K562 (cell line): ENCODE results near the gene PLTP. TPM values are rescaled to one million over a fixed set of nuclear protein-coding genes. Genes with fewer than 3 reads are reported as not detected.

Experiments
- ADNP ChIP-seq: fragments of 200-800 bp; sonication (Bioruptor generic); IDR thresholded peaks from 2 replicates; pipeline ENCODE4 v1.6.1; 2016; ENCODE audit warnings: missing genetic modification characterization, missing compliant biosample characterization
- BCL6 ChIP-seq: fragments of 250-450 bp; sonication (Bioruptor Pico); IDR thresholded peaks from 2 replicates; pipeline ENCODE4 v1.4.0; 2020
- BMI1 ChIP-seq: fragments of 150-350 bp; IDR thresholded peaks from 2 replicates; pipeline ENCODE4 v1.6.1; 2014; ENCODE audit warnings: low read length
- CEBPB ChIP-seq: fragments of 450-650 bp; IDR thresholded peaks from 2 replicates; pipeline ENCODE4 v1.6.1; 2016; ENCODE audit warnings: missing genetic modification characterization, missing compliant biosample characterization
- FOXK2 ChIP-seq, 2 experiments: fragments of 450-650 bp; IDR thresholded peaks in 1 of 2; conservative IDR thresholded peaks in 1 of 2; 2 replicates each; pipeline ENCODE4 v1.6.1; 2016; ENCODE audit warnings: low read depth in 2 of 2, mild to moderate bottlenecking in 1 of 2
- HNRNPLL ChIP-seq: fragments of 200-400 bp; formaldehyde crosslinking; IDR thresholded peaks from 2 replicates; pipeline ENCODE4 v1.6.1; 2017; ENCODE audit warnings: low read length, low read depth, mild to moderate bottlenecking; ENCODE audit not compliant: poor library complexity, severe bottlenecking
- MED1 ChIP-seq: sonication (generic); formaldehyde crosslinking; IDR thresholded peaks from 2 replicates; pipeline ENCODE4 v1.8.1; 2023; ENCODE audit warnings: missing genetic modification reagents, borderline replicate concordance
- MIER1 ChIP-seq: fragments of 450-650 bp; IDR thresholded peaks from 2 replicates; pipeline ENCODE4 v1.6.1; 2016; ENCODE audit warnings: antibody characterized with exemption, mild to moderate bottlenecking, low read depth
- SAP30 ChIP-seq: fragments of 200-600 bp; sonication (generic); IDR thresholded peaks from 2 replicates; pipeline ENCODE4 v1.6.1; 2012; ENCODE audit warnings: borderline replicate concordance, low read depth, mild to moderate bottlenecking, moderate library complexity, low read length, control low read depth, inconsistent platforms; ENCODE audit not compliant: insufficient read depth, poor library complexity, severe bottlenecking
- SIN3A ChIP-seq, 2 experiments: fragments of 150-350 bp in 1 of 2; IDR thresholded peaks; 2 replicates each; pipeline ENCODE4 v1.6.1; 2011 to 2016; ENCODE audit warnings: borderline replicate concordance in 2 of 2, low read depth in 2 of 2, low read length in 2 of 2, mild to moderate bottlenecking in 2 of 2, moderate library complexity in 2 of 2; ENCODE audit not compliant: control insufficient read depth in 1 of 2
- TEAD2 ChIP-seq: fragments of 450-650 bp; IDR thresholded peaks from 2 replicates; pipeline ENCODE4 v1.6.1; 2016; ENCODE audit warnings: missing genetic modification characterization, control low read depth, missing compliant biosample characterization
- ZNF239 ChIP-seq: fragments of 250-450 bp; sonication (Bioruptor Pico); IDR thresholded peaks from 2 replicates; pipeline ENCODE4 v1.4.0; 2020; ENCODE audit warnings: mild to moderate bottlenecking
- ZNF695 ChIP-seq: fragments of 450-650 bp; formaldehyde crosslinking; IDR thresholded peaks from 2 replicates; pipeline ENCODE4 v1.4.0; 2020; ENCODE audit warnings: mild to moderate bottlenecking, moderate library complexity
- ZNF77 ChIP-seq: fragments of 250-450 bp; sonication (Bioruptor Pico); IDR thresholded peaks from 2 replicates; pipeline ENCODE4 v1.5.0; 2020
- polyA plus RNA-seq, 8 experiments: library from polyadenylated mRNA; depleted of rRNA in 4 of 8; stranded (reverse) in 5 of 8; unstranded in 3 of 8; fragments of >200 nt; fragmentation: Nextera tagmentation in 2 of 8; fragmentation: Illumina TruSeq in 1 of 8; extraction: Ambion mirVana in 2 of 8; extraction: Trizol in 1 of 8; gene quantifications; 2 replicates each; pipeline versions ENCODE4 v1.2.1 to v1.2.3, GENCODE V29; 2011 to 2014; ENCODE audit warnings: inconsistent platforms in 1 of 8, missing spikeins in 1 of 8
- total RNA-seq, 7 experiments: library from RNA; depleted of rRNA in 6 of 7; stranded (reverse); fragments of >200 nt in 6 of 7; fragmentation: Illumina TruSeq in 2 of 7; extraction: Trizol in 2 of 7; gene quantifications; 2 replicates each; pipeline versions ENCODE4 v1.2.1 to v1.2.3, GENCODE V29; 2011 to 2021; ENCODE audit warnings: low replicate concordance in 1 of 7
- TF ChIP-seq, protein P1 (sequence below): fragments of 250-450 bp; sonication (Bioruptor Pico); IDR thresholded peaks from 2 replicates; pipeline ENCODE4 v1.4.0; 2020
- TF ChIP-seq, protein P2 (sequence below): fragments of 250-450 bp; sonication (Bioruptor Pico); IDR thresholded peaks from 2 replicates; pipeline ENCODE4 v1.4.0; 2020
- TF ChIP-seq, protein P3 (sequence below): fragments of 450-650 bp; conservative IDR thresholded peaks from 2 replicates; pipeline ENCODE4 v1.6.1; 2016; ENCODE audit warnings: missing genetic modification characterization, low read depth, mild to moderate bottlenecking, control low read depth, missing compliant biosample characterization

Gene PLTP
- total and polyA plus RNA-seq, 9 of the 15 experiments (the other 6 are each of a cell fraction or from before 2014, with no cell fraction given): 2.8 to 29.3 (median 17.6) TPM

DNA sequence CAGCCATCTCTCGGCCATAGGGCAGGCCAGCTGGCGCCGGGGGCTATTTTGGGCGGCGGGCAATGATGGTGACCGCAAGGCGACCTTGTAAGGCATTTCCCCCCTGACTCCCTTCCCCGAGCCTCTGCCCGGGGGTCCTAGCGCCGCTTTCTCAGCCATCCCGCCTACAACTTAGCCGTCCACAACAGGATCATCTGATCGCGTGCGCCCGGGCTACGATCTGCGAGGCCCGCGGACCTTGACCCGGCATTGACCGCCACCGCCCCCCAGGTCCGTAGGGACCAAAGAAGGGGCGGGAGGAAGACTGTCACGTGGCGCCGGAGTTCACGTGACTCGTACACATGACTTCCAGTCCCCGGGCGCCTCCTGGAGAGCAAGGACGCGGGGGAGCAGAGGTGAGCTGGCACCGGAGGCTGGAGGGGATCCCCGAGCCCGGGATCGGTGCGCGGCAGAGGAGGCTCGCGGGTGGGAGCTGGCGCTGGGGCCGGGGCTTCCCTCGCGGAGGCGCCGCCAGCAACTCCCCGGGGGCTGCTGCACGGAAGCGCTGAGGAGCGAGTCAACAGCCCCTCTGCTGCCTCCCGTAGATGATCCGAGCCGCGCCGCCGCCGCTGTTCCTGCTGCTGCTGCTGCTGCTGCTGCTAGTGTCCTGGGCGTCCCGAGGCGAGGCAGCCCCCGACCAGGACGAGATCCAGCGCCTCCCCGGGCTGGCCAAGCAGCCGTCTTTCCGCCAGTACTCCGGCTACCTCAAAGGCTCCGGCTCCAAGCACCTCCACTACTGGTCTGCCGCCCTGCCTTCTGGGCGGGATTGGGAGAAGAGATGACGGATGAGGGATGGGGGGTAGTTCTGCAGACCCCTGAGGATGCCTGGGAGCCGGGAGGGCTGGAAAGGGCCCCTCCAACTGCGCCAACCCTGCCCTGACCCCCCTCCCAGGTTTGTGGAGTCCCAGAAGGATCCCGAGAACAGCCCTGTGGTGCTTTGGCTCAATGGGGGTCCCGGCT, 20.7 kb downstream of the PLTP start, which contains the start of the genes CTSA and NEURL2 (continued):
- TF ChIP-seq, protein P1, sequence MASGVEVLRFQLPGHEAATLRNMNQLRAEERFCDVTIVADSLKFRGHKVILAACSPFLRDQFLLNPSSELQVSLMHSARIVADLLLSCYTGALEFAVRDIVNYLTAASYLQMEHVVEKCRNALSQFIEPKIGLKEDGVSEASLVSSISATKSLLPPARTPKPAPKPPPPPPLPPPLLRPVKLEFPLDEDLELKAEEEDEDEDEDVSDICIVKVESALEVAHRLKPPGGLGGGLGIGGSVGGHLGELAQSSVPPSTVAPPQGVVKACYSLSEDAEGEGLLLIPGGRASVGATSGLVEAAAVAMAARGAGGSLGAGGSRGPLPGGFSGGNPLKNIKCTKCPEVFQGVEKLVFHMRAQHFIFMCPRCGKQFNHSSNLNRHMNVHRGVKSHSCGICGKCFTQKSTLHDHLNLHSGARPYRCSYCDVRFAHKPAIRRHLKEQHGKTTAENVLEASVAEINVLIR: no peak
- TF ChIP-seq CEBPB (tag) (no peak), ADNP (no peak), SAP30 (peak; percentile 98), ZNF695 (CRISPR knock-in tag) (no peak), MIER1 (no peak), MED1 (CRISPR knock-in tag) (no peak), SIN3A (IDR thresholded peaks at IDR 0.05; ENCODE audit: borderline replicate concordance in 2 of 2, control insufficient read depth in 1 of 2, low read depth in 2 of 2, low read length in 2 of 2) (peak; percentile 98 to 100), BMI1 (no peak), BCL6 (CRISPR knock-in tag) (no peak), HNRNPLL (no peak), ZNF77 (CRISPR knock-in tag) (no peak), TEAD2 (no peak), FOXK2 (conservative IDR thresholded peaks at IDR 0.05 in 1 of 2, IDR thresholded peaks at IDR 0.05 in 1 of 2; ENCODE audit: low read depth in 2 of 2) (peak; percentile 85 to 93), ZNF239 (CRISPR knock-in tag) (no peak)
- TF ChIP-seq, protein P2, sequence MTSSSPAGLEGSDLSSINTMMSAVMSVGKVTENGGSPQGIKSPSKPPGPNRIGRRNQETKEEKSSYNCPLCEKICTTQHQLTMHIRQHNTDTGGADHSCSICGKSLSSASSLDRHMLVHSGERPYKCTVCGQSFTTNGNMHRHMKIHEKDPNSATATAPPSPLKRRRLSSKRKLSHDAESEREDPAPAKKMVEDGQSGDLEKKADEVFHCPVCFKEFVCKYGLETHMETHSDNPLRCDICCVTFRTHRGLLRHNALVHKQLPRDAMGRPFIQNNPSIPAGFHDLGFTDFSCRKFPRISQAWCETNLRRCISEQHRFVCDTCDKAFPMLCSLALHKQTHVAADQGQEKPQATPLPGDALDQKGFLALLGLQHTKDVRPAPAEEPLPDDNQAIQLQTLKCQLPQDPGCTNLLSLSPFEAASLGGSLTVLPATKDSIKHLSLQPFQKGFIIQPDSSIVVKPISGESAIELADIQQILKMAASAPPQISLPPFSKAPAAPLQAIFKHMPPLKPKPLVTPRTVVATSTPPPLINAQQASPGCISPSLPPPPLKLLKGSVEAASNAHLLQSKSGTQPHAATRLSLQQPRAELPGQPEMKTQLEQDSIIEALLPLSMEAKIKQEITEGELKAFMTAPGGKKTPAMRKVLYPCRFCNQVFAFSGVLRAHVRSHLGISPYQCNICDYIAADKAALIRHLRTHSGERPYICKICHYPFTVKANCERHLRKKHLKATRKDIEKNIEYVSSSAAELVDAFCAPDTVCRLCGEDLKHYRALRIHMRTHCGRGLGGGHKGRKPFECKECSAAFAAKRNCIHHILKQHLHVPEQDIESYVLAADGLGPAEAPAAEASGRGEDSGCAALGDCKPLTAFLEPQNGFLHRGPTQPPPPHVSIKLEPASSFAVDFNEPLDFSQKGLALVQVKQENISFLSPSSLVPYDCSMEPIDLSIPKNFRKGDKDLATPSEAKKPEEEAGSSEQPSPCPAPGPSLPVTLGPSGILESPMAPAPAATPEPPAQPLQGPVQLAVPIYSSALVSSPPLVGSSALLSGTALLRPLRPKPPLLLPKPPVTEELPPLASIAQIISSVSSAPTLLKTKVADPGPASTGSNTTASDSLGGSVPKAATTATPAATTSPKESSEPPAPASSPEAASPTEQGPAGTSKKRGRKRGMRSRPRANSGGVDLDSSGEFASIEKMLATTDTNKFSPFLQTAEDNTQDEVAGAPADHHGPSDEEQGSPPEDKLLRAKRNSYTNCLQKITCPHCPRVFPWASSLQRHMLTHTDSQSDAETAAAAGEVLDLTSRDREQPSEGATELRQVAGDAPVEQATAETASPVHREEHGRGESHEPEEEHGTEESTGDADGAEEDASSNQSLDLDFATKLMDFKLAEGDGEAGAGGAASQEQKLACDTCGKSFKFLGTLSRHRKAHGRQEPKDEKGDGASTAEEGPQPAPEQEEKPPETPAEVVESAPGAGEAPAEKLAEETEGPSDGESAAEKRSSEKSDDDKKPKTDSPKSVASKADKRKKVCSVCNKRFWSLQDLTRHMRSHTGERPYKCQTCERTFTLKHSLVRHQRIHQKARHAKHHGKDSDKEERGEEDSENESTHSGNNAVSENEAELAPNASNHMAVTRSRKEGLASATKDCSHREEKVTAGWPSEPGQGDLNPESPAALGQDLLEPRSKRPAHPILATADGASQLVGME: no peak
- TF ChIP-seq, protein P3, sequence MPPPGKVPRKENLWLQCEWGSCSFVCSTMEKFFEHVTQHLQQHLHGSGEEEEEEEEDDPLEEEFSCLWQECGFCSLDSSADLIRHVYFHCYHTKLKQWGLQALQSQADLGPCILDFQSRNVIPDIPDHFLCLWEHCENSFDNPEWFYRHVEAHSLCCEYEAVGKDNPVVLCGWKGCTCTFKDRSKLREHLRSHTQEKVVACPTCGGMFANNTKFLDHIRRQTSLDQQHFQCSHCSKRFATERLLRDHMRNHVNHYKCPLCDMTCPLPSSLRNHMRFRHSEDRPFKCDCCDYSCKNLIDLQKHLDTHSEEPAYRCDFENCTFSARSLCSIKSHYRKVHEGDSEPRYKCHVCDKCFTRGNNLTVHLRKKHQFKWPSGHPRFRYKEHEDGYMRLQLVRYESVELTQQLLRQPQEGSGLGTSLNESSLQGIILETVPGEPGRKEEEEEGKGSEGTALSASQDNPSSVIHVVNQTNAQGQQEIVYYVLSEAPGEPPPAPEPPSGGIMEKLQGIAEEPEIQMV (tag): 0 out of 2 replicates have a peak, but pooled peaks have one; percentile 20
